ENCODE measurements around the gene VSIG10L. TPM values are rescaled to one million over a fixed set of nuclear protein-coding genes. Genes with fewer than 3 reads are reported as not detected.

The VSIG10L gene
- total and polyA plus RNA-seq, 7 donors, result 0.35 to 2.3 (median 0.79) TPM

DNA sequence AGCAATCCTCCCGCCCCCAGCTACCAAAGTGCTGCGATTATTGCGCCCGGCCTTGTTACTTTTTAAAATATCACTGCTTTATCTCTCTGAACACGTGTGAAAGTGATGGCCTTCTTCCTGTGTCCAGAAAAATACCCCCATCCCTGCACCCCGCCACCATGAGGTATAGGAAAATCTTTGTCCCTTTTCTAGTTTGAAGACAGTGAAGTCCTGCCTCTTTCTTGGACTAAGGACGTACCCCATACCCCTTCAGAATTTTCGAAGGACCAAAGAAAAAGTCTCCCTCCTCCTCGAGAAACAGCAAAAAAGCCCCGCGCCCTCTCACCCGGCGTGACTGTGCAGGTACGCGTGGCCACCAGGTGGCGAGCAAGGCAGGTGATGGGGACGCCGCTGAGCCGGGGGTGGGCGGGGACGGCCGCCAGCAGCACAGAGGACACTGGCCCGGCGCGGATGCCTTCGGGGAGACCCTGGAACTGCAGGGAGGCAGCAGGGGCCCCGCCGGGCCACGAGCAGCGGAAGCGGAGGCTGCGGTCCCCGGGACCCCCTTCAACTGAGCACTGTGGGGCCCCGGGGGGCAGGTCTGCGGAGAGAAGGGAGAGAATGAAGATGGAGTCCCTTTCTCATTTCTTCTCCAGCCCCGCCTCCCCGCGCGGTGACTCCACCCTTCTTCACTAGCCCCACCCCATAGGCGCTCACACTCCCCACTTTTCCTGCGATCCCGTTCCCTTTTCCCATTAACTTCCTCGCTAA lies 3.2 kb downstream of the VSIG10L start:
- TF ChIP-seq, protein P1, sequence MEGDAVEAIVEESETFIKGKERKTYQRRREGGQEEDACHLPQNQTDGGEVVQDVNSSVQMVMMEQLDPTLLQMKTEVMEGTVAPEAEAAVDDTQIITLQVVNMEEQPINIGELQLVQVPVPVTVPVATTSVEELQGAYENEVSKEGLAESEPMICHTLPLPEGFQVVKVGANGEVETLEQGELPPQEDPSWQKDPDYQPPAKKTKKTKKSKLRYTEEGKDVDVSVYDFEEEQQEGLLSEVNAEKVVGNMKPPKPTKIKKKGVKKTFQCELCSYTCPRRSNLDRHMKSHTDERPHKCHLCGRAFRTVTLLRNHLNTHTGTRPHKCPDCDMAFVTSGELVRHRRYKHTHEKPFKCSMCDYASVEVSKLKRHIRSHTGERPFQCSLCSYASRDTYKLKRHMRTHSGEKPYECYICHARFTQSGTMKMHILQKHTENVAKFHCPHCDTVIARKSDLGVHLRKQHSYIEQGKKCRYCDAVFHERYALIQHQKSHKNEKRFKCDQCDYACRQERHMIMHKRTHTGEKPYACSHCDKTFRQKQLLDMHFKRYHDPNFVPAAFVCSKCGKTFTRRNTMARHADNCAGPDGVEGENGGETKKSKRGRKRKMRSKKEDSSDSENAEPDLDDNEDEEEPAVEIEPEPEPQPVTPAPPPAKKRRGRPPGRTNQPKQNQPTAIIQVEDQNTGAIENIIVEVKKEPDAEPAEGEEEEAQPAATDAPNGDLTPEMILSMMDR (IDR thresholded peaks at IDR 0.05), result peak; percentile 84
- H3K9me3 ChIP-seq, result no peaks in the 10 kb centered on the region
- no peaks in the 10 kb centered on the region for H3K36me3 ChIP-seq (ENCODE audit: insufficient read depth in 1 of 2, low read depth in 1 of 2)
- ATAC-seq (peak; percentile 70 to 84 (median 74)), DNase-seq (peak; percentile 83 to 85)
- WGBS, 3 donors, result 7 to 8% (median 7%) methylated on average over 36 to 43 of the region's 43 CpGs
- intact Hi-C loops (cut with DNase I), result loop anchor here (5.0 kb wide), 4 partner anchors 99 to 444 kb away; partner anchors contain the start of gene ZNF175 (in 1 of the 2)
- H3K4me3 ChIP-seq, result peak overlapping the region; percentile 65
- H3K27me3 ChIP-seq (ENCODE audit: insufficient read depth in 3 of 3, low read length in 2 of 3), result no peaks in the 10 kb centered on the region
- no peak overlapping the region for H3K27ac ChIP-seq
- no peaks in the 10 kb centered on the region for H3K4me1 ChIP-seq

DNA sequence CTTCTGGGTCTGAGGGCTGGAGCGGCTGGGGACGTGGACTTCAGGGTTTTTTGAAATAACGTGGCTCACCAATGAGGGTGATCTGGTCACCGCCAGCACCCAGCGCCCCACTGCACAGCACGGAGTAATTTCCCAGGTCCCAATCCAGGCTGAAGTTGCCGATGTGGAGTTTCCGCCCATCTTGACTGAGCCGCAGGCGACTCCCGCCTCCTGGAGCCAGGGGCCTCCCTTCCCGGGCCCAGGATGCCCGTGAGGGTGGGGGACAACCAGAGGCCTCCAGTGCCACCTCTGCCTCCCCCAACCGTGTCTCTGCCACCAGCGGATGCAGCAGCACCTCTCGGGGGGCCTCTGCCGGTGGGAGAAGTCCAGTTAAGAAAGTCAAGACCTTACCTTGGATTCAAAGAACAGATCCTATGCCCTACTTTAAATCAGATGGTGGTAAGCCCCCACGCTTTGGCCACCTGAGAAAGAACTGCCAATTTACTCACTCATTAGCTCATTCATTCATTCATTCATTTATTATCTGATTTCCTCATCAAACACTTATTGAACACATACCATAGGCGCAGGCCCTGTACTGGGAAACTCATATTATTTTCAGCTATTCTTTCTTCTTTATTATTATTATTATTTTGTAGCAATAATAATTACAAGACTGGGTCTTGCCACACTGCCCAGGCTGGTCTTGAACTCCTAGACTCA lies 3.9 kb downstream of the VSIG10L start:
- intact Hi-C loops (cut with DNase I), result loop anchor here (5.0 kb wide), 4 partner anchors 99 to 444 kb away; partner anchors contain the start of gene ZNF175 (in 1 of the 2)
- TF ChIP-seq, protein P1 (IDR thresholded peaks at IDR 0.05), result no peak
- peak in 1 of 2 donors; percentile 30 for DNase-seq
- no peak for ATAC-seq
- 84 to 86% (median 84%) methylated on average over 19 of the region's 19 CpGs for WGBS, 3 donors
- no peaks in the 10 kb centered on the region for H3K27me3 ChIP-seq (ENCODE audit: insufficient read depth in 3 of 3, low read length in 2 of 3)
- H3K36me3 ChIP-seq (ENCODE audit: insufficient read depth in 1 of 2, low read depth in 1 of 2), result no peaks in the 10 kb centered on the region
- no peak overlapping the region for H3K4me3 ChIP-seq
- no peaks in the 10 kb centered on the region for H3K4me1 ChIP-seq
- no peaks in the 10 kb centered on the region for H3K9me3 ChIP-seq
- H3K27ac ChIP-seq, result no peak overlapping the region

DNA sequence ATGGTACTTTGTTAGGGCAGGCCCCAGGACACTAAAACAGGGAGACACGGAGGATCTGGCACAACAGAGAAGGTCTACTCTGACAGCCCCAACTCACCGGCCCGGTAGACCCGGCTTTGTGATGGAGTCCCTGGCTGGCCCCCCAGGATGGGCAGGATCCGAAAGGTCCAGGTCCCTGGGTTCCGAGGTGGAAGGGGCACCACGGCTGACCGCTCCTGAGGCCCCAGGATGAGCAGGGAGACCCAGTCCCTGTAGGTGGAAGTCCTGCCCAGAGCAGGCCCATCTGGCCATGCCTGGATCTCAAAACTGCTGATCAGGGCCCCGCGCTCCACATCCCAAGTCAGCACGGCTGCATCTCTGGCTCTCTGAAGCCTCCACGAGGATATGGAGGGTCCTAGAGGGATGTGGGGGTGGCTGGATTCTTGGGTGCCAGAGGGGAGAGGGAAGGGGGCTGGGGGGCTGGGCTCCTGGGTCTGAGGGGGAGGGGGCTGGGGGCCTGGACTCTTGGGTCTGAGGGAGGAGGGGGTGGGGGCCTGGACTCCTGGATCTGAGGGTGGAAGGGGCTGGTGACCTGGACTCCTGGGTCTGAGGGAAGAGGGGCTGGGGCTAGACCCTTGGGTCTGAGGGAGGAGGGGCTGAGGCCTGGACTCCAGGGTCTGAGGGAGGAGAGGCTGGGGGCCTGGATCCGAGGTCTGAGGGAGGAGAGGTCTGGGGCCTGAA lies 4.6 kb downstream of the VSIG10L start:
- intact Hi-C loops (cut with DNase I), result loop anchor here (5.0 kb wide), 4 partner anchors 100 to 445 kb away; partner anchors contain the start of gene ZNF175 (in 1 of the 2)
- WGBS, 3 donors, result 93 to 95% (median 93%) methylated on average over 13 of the region's 13 CpGs
- ATAC-seq, result no peak

DNA sequence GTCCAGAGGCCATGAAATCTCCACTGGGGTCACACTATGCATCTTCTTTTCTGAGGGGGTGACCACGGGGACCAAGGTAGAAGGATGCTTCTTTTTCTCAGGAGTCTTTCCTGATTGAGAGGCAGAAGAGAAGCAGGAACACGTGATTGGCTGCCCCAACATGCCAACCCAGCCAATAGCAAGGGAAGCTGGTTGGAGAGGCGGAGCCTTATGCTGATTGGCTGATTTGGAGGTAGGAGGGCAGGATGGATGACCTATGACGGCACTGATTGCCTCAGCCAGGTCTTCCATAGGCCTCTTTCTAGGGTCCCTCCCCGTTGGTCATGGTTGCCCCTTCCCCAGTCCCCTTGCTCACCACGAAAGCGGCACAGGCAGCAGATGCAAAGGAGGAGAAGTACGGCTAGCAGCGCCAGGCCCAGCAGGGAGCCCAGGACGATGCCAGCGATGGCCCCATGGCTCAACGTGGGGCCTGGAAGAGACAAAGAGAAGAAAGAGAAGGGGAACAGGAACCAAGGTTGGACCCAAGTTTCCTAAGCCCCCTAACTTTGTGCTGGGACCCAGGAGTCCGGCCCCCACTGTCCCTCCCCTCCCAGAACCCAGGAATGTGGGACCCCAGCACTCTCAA lies 8.0 kb downstream of the VSIG10L start:
- WGBS, 3 donors, result 82 to 89% (median 86%) methylated on average over 13 of the region's 13 CpGs
- no peak for ATAC-seq
- H3K9me3 ChIP-seq, result no peaks in the 10 kb centered on the region
- no peaks in the 10 kb centered on the region for H3K36me3 ChIP-seq (ENCODE audit: insufficient read depth in 1 of 2, low read depth in 1 of 2)
- no peak overlapping the region for H3K27ac ChIP-seq
- H3K4me1 ChIP-seq, result no peaks in the 10 kb centered on the region
- TF ChIP-seq, protein P1 (IDR thresholded peaks at IDR 0.05), result no peak
- H3K4me3 ChIP-seq, result no peak overlapping the region
- intact Hi-C loops (cut with DNase I), result no loop called here
- H3K27me3 ChIP-seq (ENCODE audit: insufficient read depth in 3 of 3, low read length in 2 of 3), result peaks cover 0 to 13% (median 3%) of the 10 kb centered on the region in 3 donors
- no peak for DNase-seq

More for the DNA sequence above, 4.6 kb downstream of the VSIG10L start:
- Histone ChIP-seq H3K4me3 (no peak overlapping the region), H3K27ac (no peak overlapping the region), H3K9me3 (no peaks in the 10 kb centered on the region), H3K36me3 (ENCODE audit: insufficient read depth in 1 of 2, low read depth in 1 of 2) (no peaks in the 10 kb centered on the region), H3K27me3 (ENCODE audit: insufficient read depth in 3 of 3, low read length in 2 of 3) (peaks cover 0 to 3% (median 0%) of the 10 kb centered on the region in 3 donors), H3K4me1 (no peaks in the 10 kb centered on the region)
- peak in 1 of 2 donors; percentile 48 for DNase-seq
- TF ChIP-seq, protein P1 (IDR thresholded peaks at IDR 0.05), result no peak
